Measurements from ENCODE around the gene SLC35B4. TPM values are rescaled to one million over a fixed set of nuclear protein-coding genes. Genes with fewer than 3 reads are reported as not detected.

The SLC35B4 gene
- total RNA-seq, 1 experiment from 2014 or later = 17.9 TPM

- intact Hi-C loops (cut with micrococcal nuclease; ENCODE audit: unreplicated experiment) = no loop called here
- TF ChIP-seq EZH2 (IDR thresholded peaks at IDR 0.05; ENCODE audit: low read depth) = no peak
- no peak for TF ChIP-seq CTCF (conservative IDR thresholded peaks at IDR 0.05)
- Histone ChIP-seq H3K9me2 (ENCODE audit: insufficient read depth) (no peaks in the 10 kb centered on the region), H3K4me2 (no peak overlapping the region), H3K4me3 (no peak overlapping the region), H3K36me3 (ENCODE audit: low read depth) (no peaks in the 10 kb centered on the region), H3F3A (ENCODE audit: insufficient read depth, low read depth) (no peaks in the 10 kb centered on the region), H3K4me1 (replicated peaks; ENCODE audit: insufficient read depth) (peaks cover 12% of the 10 kb centered on the region), H3K9me3 (ENCODE audit: insufficient read depth, low read depth) (no peaks in the 10 kb centered on the region), H2AFZ (peak overlapping the region; percentile 58), H4K20me1 (ENCODE audit: insufficient read depth) (no peaks in the 10 kb centered on the region), H3K79me2 (ENCODE audit: low read depth) (peaks cover 12% of the 10 kb centered on the region), H3K27me3 (ENCODE audit: insufficient read depth, low read depth) (no peaks in the 10 kb centered on the region), H3K27ac (no peak overlapping the region)
- no TSS peak for BruUV-seq (replicated peaks)
- ChIA-PET POLR2A (ENCODE audit: unreplicated experiment) (no interaction called here), CTCF (interaction anchor here (0.7 kb wide), 1 partner anchor 1103 kb away, joined by 3 read pairs; no protein-coding TSS in a partner anchor)
- DNase-seq = no peak
These were observed 3.5 kb upstream of the SLC35B4 start for GRCh38 chr7:134320201-134320600.

- no peaks in the 10 kb centered on the region for H3F3A ChIP-seq (ENCODE audit: insufficient read depth, low read depth)
- intact Hi-C loops (cut with micrococcal nuclease; ENCODE audit: unreplicated experiment) = loop anchor here (10.0 kb wide), 1 partner anchor 174 kb away; no protein-coding TSS in a partner anchor
- ChIA-PET POLR2A (ENCODE audit: unreplicated experiment) (no interaction called here), CTCF (no interaction called here)
- H3K4me3 ChIP-seq = no peak overlapping the region
- H3K4me1 ChIP-seq (replicated peaks; ENCODE audit: insufficient read depth) = peaks cover 14% of the 10 kb centered on the region
- H3K79me2 ChIP-seq (ENCODE audit: low read depth) = peaks cover 23% of the 10 kb centered on the region
- no TSS peak for BruUV-seq (replicated peaks)
- H3K27ac ChIP-seq = no peak overlapping the region
- DNase-seq = no peak
- no peaks in the 10 kb centered on the region for H3K9me3 ChIP-seq (ENCODE audit: insufficient read depth, low read depth)
- TF ChIP-seq EZH2 (IDR thresholded peaks at IDR 0.05; ENCODE audit: low read depth) (no peak), CTCF (conservative IDR thresholded peaks at IDR 0.05) (no peak)
- no peaks in the 10 kb centered on the region for H4K20me1 ChIP-seq (ENCODE audit: insufficient read depth)
- no peak overlapping the region for H2AFZ ChIP-seq
- H3K36me3 ChIP-seq (ENCODE audit: low read depth) = no peaks in the 10 kb centered on the region
- H3K27me3 ChIP-seq (ENCODE audit: insufficient read depth, low read depth) = no peaks in the 10 kb centered on the region
- H3K4me2 ChIP-seq = no peak overlapping the region
- H3K9me2 ChIP-seq (ENCODE audit: insufficient read depth) = no peaks in the 10 kb centered on the region
These were observed 1.7 kb upstream of the SLC35B4 start for GRCh38 chr7:134318443-134318842.

- Histone ChIP-seq H3K9me3 (ENCODE audit: insufficient read depth, low read depth) (no peaks in the 10 kb centered on the region), H2AFZ (peak overlapping the region; percentile 89), H3K9me2 (ENCODE audit: insufficient read depth) (no peaks in the 10 kb centered on the region), H3K27me3 (ENCODE audit: insufficient read depth, low read depth) (no peaks in the 10 kb centered on the region), H3K4me3 (peak overlapping the region; percentile 78; the same call in 1 of the 2 replicates), H3K79me2 (ENCODE audit: low read depth) (peaks cover 23% of the 10 kb centered on the region), H3K27ac (no peak overlapping the region), H3K4me1 (replicated peaks; ENCODE audit: insufficient read depth) (peaks cover 14% of the 10 kb centered on the region), H3K36me3 (ENCODE audit: low read depth) (no peaks in the 10 kb centered on the region), H4K20me1 (ENCODE audit: insufficient read depth) (no peaks in the 10 kb centered on the region), H3K4me2 (peak overlapping the region; percentile 93), H3F3A (ENCODE audit: insufficient read depth, low read depth) (no peaks in the 10 kb centered on the region)
- TF ChIP-seq CTCF (conservative IDR thresholded peaks at IDR 0.05) (no peak), EZH2 (IDR thresholded peaks at IDR 0.05; ENCODE audit: low read depth) (no peak)
- intact Hi-C loops (cut with micrococcal nuclease; ENCODE audit: unreplicated experiment) = loop anchor here (2.0 to 10.0 kb wide), 4 partner anchors 47 to 1235 kb away; partner anchors contain the start of genes CHCHD3 and EXOC4
- POLR2A ChIA-PET (ENCODE audit: unreplicated experiment) = interaction anchor here (0.6 kb wide), 1 partner anchor 108 kb away, joined by 7 read pairs; no protein-coding TSS in a partner anchor
- DNase-seq = no peak
- TSS peak; percentile 36 for BruUV-seq (replicated peaks)
- CTCF ChIA-PET = interaction anchor here (1.3 kb wide), 1 partner anchor 115 kb away, joined by 3 read pairs; no protein-coding TSS in a partner anchor
These were observed 704 bp upstream of the SLC35B4 start for GRCh38 chr7:134317434-134317833.
